ENCODE results near the gene ANXA6. TPM values are rescaled to one million over a fixed set of nuclear protein-coding genes. Genes with fewer than 3 reads are reported as not detected.

ANXA6 gene
- total RNA-seq, 2 donors from 2014 or later, result 164 to 165 TPM

GRCh38 chr5:151094030-151094851 is 63.3 kb downstream of the ANXA6 start:
- no peaks in the 10 kb centered on the region for H3K9me3 ChIP-seq
- H3K4me1 ChIP-seq, result peaks cover 0 to 41% of the 10 kb centered on the region in 2 donors
- no peaks in the 10 kb centered on the region for H3K36me3 ChIP-seq
- TF ChIP-seq, protein P1, sequence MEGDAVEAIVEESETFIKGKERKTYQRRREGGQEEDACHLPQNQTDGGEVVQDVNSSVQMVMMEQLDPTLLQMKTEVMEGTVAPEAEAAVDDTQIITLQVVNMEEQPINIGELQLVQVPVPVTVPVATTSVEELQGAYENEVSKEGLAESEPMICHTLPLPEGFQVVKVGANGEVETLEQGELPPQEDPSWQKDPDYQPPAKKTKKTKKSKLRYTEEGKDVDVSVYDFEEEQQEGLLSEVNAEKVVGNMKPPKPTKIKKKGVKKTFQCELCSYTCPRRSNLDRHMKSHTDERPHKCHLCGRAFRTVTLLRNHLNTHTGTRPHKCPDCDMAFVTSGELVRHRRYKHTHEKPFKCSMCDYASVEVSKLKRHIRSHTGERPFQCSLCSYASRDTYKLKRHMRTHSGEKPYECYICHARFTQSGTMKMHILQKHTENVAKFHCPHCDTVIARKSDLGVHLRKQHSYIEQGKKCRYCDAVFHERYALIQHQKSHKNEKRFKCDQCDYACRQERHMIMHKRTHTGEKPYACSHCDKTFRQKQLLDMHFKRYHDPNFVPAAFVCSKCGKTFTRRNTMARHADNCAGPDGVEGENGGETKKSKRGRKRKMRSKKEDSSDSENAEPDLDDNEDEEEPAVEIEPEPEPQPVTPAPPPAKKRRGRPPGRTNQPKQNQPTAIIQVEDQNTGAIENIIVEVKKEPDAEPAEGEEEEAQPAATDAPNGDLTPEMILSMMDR (IDR thresholded peaks at IDR 0.05), result no peak
- H3K27me3 ChIP-seq, result no peaks in the 10 kb centered on the region
- H3K4me3 ChIP-seq, result no peak overlapping the region
- H3K27ac ChIP-seq, result peak overlapping the region; percentile 8 to 53
- no peak for DNase-seq (ENCODE audit: low spot score)

DNA sequence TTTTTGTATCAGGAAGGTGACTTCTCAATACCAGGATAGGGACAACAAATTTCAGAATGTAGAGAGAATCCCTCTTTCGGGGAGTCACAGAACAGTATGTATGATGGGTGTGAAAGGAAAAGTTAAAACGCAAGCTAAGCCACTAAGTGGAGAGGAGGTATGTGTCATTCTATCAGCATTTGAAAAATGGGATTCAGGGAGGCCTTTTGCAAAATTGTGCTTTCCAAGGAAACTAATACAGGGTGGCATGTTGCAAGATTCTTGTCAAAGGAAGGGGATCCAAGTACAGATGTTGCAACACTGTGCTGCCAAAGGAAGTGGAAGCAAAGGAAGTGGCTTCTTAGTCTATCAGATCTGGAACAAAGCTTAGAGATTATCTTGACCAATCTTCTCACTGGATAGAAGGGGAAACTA is 64.1 kb downstream of the ANXA6 start:
- DNase-seq (ENCODE audit: low spot score), result peak; percentile 79
- TF ChIP-seq, protein P1 (IDR thresholded peaks at IDR 0.05), result no peak
- Histone ChIP-seq H3K27ac (peak overlapping the region in 1 of 2 donors; percentile 53), H3K4me1 (peaks cover 0 to 41% of the 10 kb centered on the region in 2 donors), H3K36me3 (no peaks in the 10 kb centered on the region), H3K27me3 (no peaks in the 10 kb centered on the region), H3K9me3 (no peaks in the 10 kb centered on the region), H3K4me3 (no peak overlapping the region)

GRCh38 chr5:151092762-151093161 is 64.8 kb downstream of the ANXA6 start:
- Histone ChIP-seq H3K27me3 (no peaks in the 10 kb centered on the region), H3K36me3 (no peaks in the 10 kb centered on the region), H3K9me3 (no peaks in the 10 kb centered on the region), H3K4me3 (no peak overlapping the region), H3K4me1 (peaks cover 0 to 41% of the 10 kb centered on the region in 2 donors), H3K27ac (peak overlapping the region in 1 of 2 donors; percentile 53)
- TF ChIP-seq, protein P1 (IDR thresholded peaks at IDR 0.05), result no peak
- no peak for DNase-seq (ENCODE audit: low spot score)

- H3K27me3 ChIP-seq, result no peaks in the 10 kb centered on the region
- H3K4me1 ChIP-seq, result peaks cover 0 to 47% of the 10 kb centered on the region in 2 donors
- no peak for DNase-seq (ENCODE audit: low spot score)
- TF ChIP-seq, protein P1 (IDR thresholded peaks at IDR 0.05), result no peak
- no peaks in the 10 kb centered on the region for H3K36me3 ChIP-seq
- no peak overlapping the region for H3K4me3 ChIP-seq
- no peak overlapping the region for H3K27ac ChIP-seq
- no peaks in the 10 kb centered on the region for H3K9me3 ChIP-seq
Observed at GRCh38 chr5:151089726-151090125, 67.9 kb downstream of the ANXA6 start.

DNA sequence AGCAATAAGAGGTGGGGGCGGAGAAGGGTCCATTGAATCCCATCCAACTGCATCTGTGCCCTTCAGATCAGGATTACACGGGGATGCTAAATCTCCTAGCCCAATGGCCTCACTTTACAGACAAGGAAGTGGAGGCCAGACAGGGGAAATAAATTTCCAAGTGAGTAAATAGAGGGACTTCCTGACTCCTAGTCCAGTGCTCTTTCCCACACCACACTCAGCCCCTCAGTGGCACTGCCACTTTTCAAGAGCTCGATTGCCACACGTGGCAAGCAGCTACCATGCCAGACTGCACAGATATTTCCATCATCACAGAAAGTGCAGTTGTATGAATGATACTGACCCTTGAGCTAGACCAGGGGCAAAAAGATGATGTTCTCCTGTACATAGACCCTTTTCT is 68.6 kb downstream of the ANXA6 start:
- no peak overlapping the region for H3K27ac ChIP-seq
- no peak overlapping the region for H3K4me3 ChIP-seq
- H3K9me3 ChIP-seq, result no peaks in the 10 kb centered on the region
- DNase-seq (ENCODE audit: low spot score), result no peak
- no peaks in the 10 kb centered on the region for H3K36me3 ChIP-seq
- no peaks in the 10 kb centered on the region for H3K27me3 ChIP-seq
- TF ChIP-seq, protein P1 (IDR thresholded peaks at IDR 0.05), result no peak
- peaks cover 0 to 43% of the 10 kb centered on the region in 2 donors for H3K4me1 ChIP-seq

All from right atrium auricular region (tissue), 2 donors.